IMR-90 (cell line): ENCODE results near the gene BRF1. TPM values are rescaled to one million over a fixed set of nuclear protein-coding genes. Genes with fewer than 3 reads are reported as not detected.

Experiments
- ATAC-seq: fragments of 200-7000 bp; cut with Tn5 transposase; 2 replicates; pipeline ENCODE4 v1.9.1; 2020; ENCODE audit warnings: low read depth, mild to moderate bottlenecking, moderate library complexity
- BruUV-seq: library from RNA; stranded (reverse); fragments of 400-500 nt; replicated peaks from 2 replicates; lab custom pipeline; 2021; lab: Mats Ljungman, UMichigan
- CTCF ChIA-PET: fragments of 300-600 bp; formaldehyde crosslinking; extraction: SDS; loops from one replicate; lab custom pipeline; 2021; ENCODE audit warnings: antibody characterized with exemption; lab: Yijun Ruan, JAX
- POLR2A ChIA-PET: fragments of 300-600 bp; sonication (Branson Sonifier 250); formaldehyde crosslinking; loops from one replicate; lab custom pipeline; 2022; ENCODE audit warnings: antibody characterized with exemption; ENCODE audit not compliant: unreplicated experiment; lab: Charles Lee
- DNase-seq: peaks from one replicate; pipeline ENCODE4 v3.0.0; 2013
- H2AFZ ChIP-seq: replicated peaks from 2 replicates; pipeline ENCODE3; 2013; ENCODE audit warnings: low read length, mild to moderate bottlenecking; ENCODE audit not compliant: poor library complexity
- H2AK5ac ChIP-seq: 2 replicates; pipeline ENCODE4 v1.6.1; 2013; ENCODE audit warnings: low read depth, low read length, inconsistent platforms
- H2AK9ac ChIP-seq: replicated peaks from 2 replicates; pipeline ENCODE3; 2013; ENCODE audit warnings: mild to moderate bottlenecking, low read depth, low read length, moderate library complexity; ENCODE audit not compliant: poor library complexity
- H2BK120ac ChIP-seq: 2 replicates; pipeline ENCODE4 v1.6.1; 2013; ENCODE audit warnings: low read depth, low read length, inconsistent platforms
- H2BK15ac ChIP-seq: 3 replicates; pipeline ENCODE4 v1.6.1; 2013; ENCODE audit warnings: low read depth, low read length, inconsistent platforms
- H2BK20ac ChIP-seq: 2 replicates; pipeline ENCODE4 v1.6.1; 2013; ENCODE audit warnings: low read depth, mild to moderate bottlenecking, inconsistent platforms, low read length, moderate library complexity
- H2BK5ac ChIP-seq: 2 replicates; pipeline ENCODE4 v1.6.1; 2013; ENCODE audit warnings: mild to moderate bottlenecking, low read depth, low read length, inconsistent platforms; ENCODE audit not compliant: poor library complexity, severe bottlenecking
- H3K14ac ChIP-seq: replicated peaks from 2 replicates; pipeline ENCODE4 v1.6.1; 2013; ENCODE audit warnings: low read depth, low read length, inconsistent platforms
- H3K18ac ChIP-seq: 2 replicates; pipeline ENCODE4 v1.6.1; 2013; ENCODE audit warnings: low read depth, low read length, control low read depth
- H3K23ac ChIP-seq: 2 replicates; pipeline ENCODE4 v1.6.1; 2013; ENCODE audit warnings: low read depth, low read length, inconsistent platforms
- H3K27ac ChIP-seq: 2 replicates; pipeline ENCODE4 v1.5.1; 2013; ENCODE audit warnings: mild to moderate bottlenecking, control low read depth, low read length; ENCODE audit not compliant: insufficient read depth
- H3K27me3 ChIP-seq: 2 replicates; pipeline ENCODE4 v1.6.1; 2013; ENCODE audit warnings: low read length; ENCODE audit not compliant: control insufficient read depth, insufficient read depth
- H3K36me3 ChIP-seq: 2 replicates; pipeline ENCODE4 v1.6.1; 2013; ENCODE audit warnings: low read length, mixed read lengths; ENCODE audit not compliant: control insufficient read depth, insufficient read depth
- H3K4ac ChIP-seq: 2 replicates; pipeline ENCODE4 v1.6.1; 2013; ENCODE audit warnings: low read depth, low read length, inconsistent platforms
- H3K4me1 ChIP-seq: 2 replicates; pipeline ENCODE4 v1.6.1; 2013; ENCODE audit warnings: low read length, mixed read lengths; ENCODE audit not compliant: control insufficient read depth, insufficient read depth
- H3K4me2 ChIP-seq: 2 replicates; pipeline ENCODE4 v1.6.1; 2013; ENCODE audit warnings: low read depth, mild to moderate bottlenecking, control low read depth, low read length, moderate library complexity
- H3K4me3 ChIP-seq: 2 replicates; pipeline ENCODE4 v1.5.1; 2013; ENCODE audit warnings: low read depth, mild to moderate bottlenecking, control low read depth, low read length, moderate library complexity; ENCODE audit not compliant: insufficient read depth
- H3K56ac ChIP-seq: 2 replicates; pipeline ENCODE4 v1.6.1; 2013; ENCODE audit warnings: low read length, inconsistent platforms; ENCODE audit not compliant: insufficient read depth; ENCODE audit errors: extremely low read depth
- H3K79me1 ChIP-seq, 2 experiments: 2 replicates each; pipeline ENCODE4 v1.6.1; 2013; ENCODE audit warnings: low read length in 2 of 2, inconsistent platforms in 1 of 2, low read depth in 1 of 2
- H3K9ac ChIP-seq: 2 replicates; pipeline ENCODE4 v1.6.1; 2013; ENCODE audit warnings: low read depth, low read length, control low read depth
- H3K9me1 ChIP-seq: 2 replicates; pipeline ENCODE4 v1.6.1; 2013; ENCODE audit warnings: low read length, inconsistent platforms; ENCODE audit not compliant: insufficient read depth
- H3K9me3 ChIP-seq: 2 replicates; pipeline ENCODE4 v1.6.1; 2013; ENCODE audit warnings: low read length; ENCODE audit not compliant: control insufficient read depth, insufficient read depth
- H4K20me1 ChIP-seq: 2 replicates; pipeline ENCODE4 v1.6.1; 2013; ENCODE audit warnings: low read length, inconsistent platforms; ENCODE audit not compliant: insufficient read depth
- H4K5ac ChIP-seq: 2 replicates; pipeline ENCODE4 v1.6.1; 2013; ENCODE audit warnings: mild to moderate bottlenecking, low read depth, low read length, control low read depth
- H4K8ac ChIP-seq, 2 experiments: 2 replicates each; pipeline ENCODE4 v1.6.1; 2013; ENCODE audit warnings: low read depth in 2 of 2, low read length in 2 of 2, control low read depth in 1 of 2, inconsistent platforms in 1 of 2
- H4K91ac ChIP-seq: 2 replicates; pipeline ENCODE4 v1.6.1; 2013; ENCODE audit warnings: low read depth, low read length, inconsistent platforms; ENCODE audit not compliant: insufficient read depth
- BHLHE40 ChIP-seq: fragments of 150-350 bp; IDR thresholded peaks from 2 replicates; pipeline ENCODE4 v1.6.1; 2016; ENCODE audit warnings: mild to moderate bottlenecking, low read depth, low read length
- CEBPB ChIP-seq: IDR thresholded peaks from 2 replicates; pipeline ENCODE4 v1.6.1; 2012; ENCODE audit warnings: low read depth, low read length, improper control_type of control experiment
- CHD1 ChIP-seq: IDR thresholded peaks from 2 replicates; pipeline ENCODE4 v1.6.1; 2012; ENCODE audit warnings: low read depth, low read length, improper control_type of control experiment
- ELK1 ChIP-seq: fragments of 150-350 bp; IDR thresholded peaks from 2 replicates; pipeline ENCODE4 v1.6.1; 2016; ENCODE audit warnings: low read depth, mild to moderate bottlenecking, low read length, moderate library complexity, borderline replicate concordance
- MAFK ChIP-seq: IDR thresholded peaks from 2 replicates; pipeline ENCODE4 v1.6.1; 2012; ENCODE audit warnings: low read depth, low read length, improper control_type of control experiment
- MAZ ChIP-seq: IDR thresholded peaks from 2 replicates; pipeline ENCODE4 v1.6.1; 2012; ENCODE audit warnings: low read depth, mild to moderate bottlenecking, low read length, improper control_type of control experiment, moderate library complexity, borderline replicate concordance
- MXI1 ChIP-seq: IDR thresholded peaks from 2 replicates; pipeline ENCODE4 v1.6.1; 2012; ENCODE audit warnings: low read depth, mild to moderate bottlenecking, low read length, moderate library complexity, borderline replicate concordance
- NFE2L2 ChIP-seq: fragments of 150-350 bp; IDR thresholded peaks from 2 replicates; pipeline ENCODE4 v1.6.1; 2016; ENCODE audit warnings: low read depth, mild to moderate bottlenecking, low read length
- RCOR1 ChIP-seq: IDR thresholded peaks from 2 replicates; pipeline ENCODE4 v1.6.1; 2012; ENCODE audit warnings: mild to moderate bottlenecking, low read length, improper control_type of control experiment; ENCODE audit not compliant: insufficient replicate concordance
- RFX5 ChIP-seq: IDR thresholded peaks from 2 replicates; pipeline ENCODE4 v1.8.0; 2012; ENCODE audit warnings: low read depth, mild to moderate bottlenecking, low read length, moderate library complexity
- SMC3 ChIP-seq: fragments of 150-350 bp; IDR thresholded peaks from 2 replicates; pipeline ENCODE4 v1.6.1; 2016; ENCODE audit warnings: low read depth, mild to moderate bottlenecking, antibody characterized with exemption, low read length, moderate library complexity
- WGBS, 2 experiments: methylation state at CpG; one replicate each; pipeline versions ENCODE4 v1.1.5 to v1.1.7; 2013; ENCODE audit warnings: missing lambda C conversion rate in 2 of 2; ENCODE audit not compliant: insufficient read length in 1 of 2; ENCODE audit errors: extremely low coverage in 2 of 2; 5-methylcytosine and 5-hydroxymethylcytosine counted together
- dilution Hi-C: fragments of 300-500 bp; cut with HindIII; formaldehyde crosslinking; loops from one replicate; pipeline ENCODE4 v1.14.3; 2018; ENCODE audit warnings: low sequenced_read_pairs; ENCODE audit not compliant: unreplicated experiment
- in situ Hi-C: fragments of 300-500 bp; cut with MboI; formaldehyde crosslinking; loops from 3 replicates; pipeline ENCODE4 v1.14.3; 2019; ENCODE audit warnings: low sequenced_read_pairs, inconsistent platforms, mixed read lengths
- intact Hi-C: fragments of 100-400 bp; cut with micrococcal nuclease; formaldehyde crosslinking; loops from 2 replicates; pipeline ENCODE4 v1.10.0; 2022
- polyA plus RNA-seq, 3 experiments: library from polyadenylated mRNA; depleted of rRNA; stranded (reverse); fragments of >200 nt; gene quantifications; 2 replicates each; pipeline ENCODE4 v1.2.3, GENCODE V29; 2012; ENCODE audit warnings: low replicate concordance in 1 of 3
- total RNA-seq: library from RNA; depleted of rRNA; stranded (reverse); fragments of >200 nt; gene quantifications from 2 replicates; pipeline ENCODE4 v1.2.3, GENCODE V29; 2012
- TF ChIP-seq, protein P1 (sequence below): conservative IDR thresholded peaks from 2 replicates; pipeline ENCODE4 v1.5.1; 2012; ENCODE audit warnings: mild to moderate bottlenecking, low read depth, low read length, improper control_type of control experiment
- TF ChIP-seq, protein P2 (sequence below): fragments of 150-350 bp; IDR thresholded peaks from 2 replicates; pipeline ENCODE4 v1.6.1; 2017; ENCODE audit warnings: mild to moderate bottlenecking, antibody characterized with exemption, low read length, low read depth

Gene BRF1
- total and polyA plus RNA-seq, 2 of the 4 experiments (the other 2 are of a cell fraction) = 12.4 to 16.7 TPM

DNA sequence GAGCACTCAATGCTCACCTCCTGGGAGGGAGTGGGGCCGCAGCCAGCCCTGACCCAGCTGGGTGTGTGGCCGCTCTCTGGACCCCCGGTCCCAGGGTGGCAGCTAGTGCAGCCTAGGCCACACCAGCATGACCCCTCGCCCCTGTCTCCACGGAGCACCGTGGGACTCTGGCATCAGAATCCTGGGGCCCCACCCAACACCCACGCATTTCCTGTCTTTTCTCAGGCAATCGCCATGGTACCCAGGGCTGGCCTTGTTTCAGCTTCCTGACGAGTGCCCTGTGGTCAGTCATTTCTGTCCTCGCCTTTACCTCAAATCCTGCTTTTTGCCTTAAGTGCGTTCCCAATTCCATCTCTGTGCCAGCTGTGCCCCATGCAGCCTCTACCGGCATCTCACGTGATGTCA, 29.7 kb upstream of the BRF1 start:
- no peak for TF ChIP-seq ELK1
- no peak for TF ChIP-seq CEBPB
- no peak for TF ChIP-seq MAZ
- TF ChIP-seq CHD1 = no peak
- TF ChIP-seq NFE2L2 = no peak
- TF ChIP-seq, protein P1, sequence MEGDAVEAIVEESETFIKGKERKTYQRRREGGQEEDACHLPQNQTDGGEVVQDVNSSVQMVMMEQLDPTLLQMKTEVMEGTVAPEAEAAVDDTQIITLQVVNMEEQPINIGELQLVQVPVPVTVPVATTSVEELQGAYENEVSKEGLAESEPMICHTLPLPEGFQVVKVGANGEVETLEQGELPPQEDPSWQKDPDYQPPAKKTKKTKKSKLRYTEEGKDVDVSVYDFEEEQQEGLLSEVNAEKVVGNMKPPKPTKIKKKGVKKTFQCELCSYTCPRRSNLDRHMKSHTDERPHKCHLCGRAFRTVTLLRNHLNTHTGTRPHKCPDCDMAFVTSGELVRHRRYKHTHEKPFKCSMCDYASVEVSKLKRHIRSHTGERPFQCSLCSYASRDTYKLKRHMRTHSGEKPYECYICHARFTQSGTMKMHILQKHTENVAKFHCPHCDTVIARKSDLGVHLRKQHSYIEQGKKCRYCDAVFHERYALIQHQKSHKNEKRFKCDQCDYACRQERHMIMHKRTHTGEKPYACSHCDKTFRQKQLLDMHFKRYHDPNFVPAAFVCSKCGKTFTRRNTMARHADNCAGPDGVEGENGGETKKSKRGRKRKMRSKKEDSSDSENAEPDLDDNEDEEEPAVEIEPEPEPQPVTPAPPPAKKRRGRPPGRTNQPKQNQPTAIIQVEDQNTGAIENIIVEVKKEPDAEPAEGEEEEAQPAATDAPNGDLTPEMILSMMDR = no peak
- no peak for TF ChIP-seq RFX5
- TF ChIP-seq SMC3 = no peak
- no peak for TF ChIP-seq MAFK
- TF ChIP-seq, protein P2, sequence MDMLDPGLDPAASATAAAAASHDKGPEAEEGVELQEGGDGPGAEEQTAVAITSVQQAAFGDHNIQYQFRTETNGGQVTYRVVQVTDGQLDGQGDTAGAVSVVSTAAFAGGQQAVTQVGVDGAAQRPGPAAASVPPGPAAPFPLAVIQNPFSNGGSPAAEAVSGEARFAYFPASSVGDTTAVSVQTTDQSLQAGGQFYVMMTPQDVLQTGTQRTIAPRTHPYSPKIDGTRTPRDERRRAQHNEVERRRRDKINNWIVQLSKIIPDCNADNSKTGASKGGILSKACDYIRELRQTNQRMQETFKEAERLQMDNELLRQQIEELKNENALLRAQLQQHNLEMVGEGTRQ = no peak
- TF ChIP-seq BHLHE40 = no peak
- no peak for TF ChIP-seq MXI1
- TF ChIP-seq RCOR1 = no peak
- H3K27ac ChIP-seq = no peak overlapping the region; the same call in 1 of the 2 replicates
- peak overlapping the region; percentile 88 for H2AK9ac ChIP-seq
- ATAC-seq (peak; percentile 25), DNase-seq (peak; percentile 60)
- peak overlapping the region; percentile 84 for H2AFZ ChIP-seq
- H3K4ac ChIP-seq = peak overlapping the region; percentile 50; the same call in 1 of the 2 replicates
- H3K23ac ChIP-seq = no peak overlapping the region
- dilution Hi-C loops (no loop called here), in situ Hi-C loops (no loop called here), intact Hi-C loops (no loop called here)
- WGBS, 2 experiments = 47% methylated on average over 7 of the region's 13 CpGs; no CpG with 5 or more reads in 1 of the 2 experiments
- no peak overlapping the region for H4K5ac ChIP-seq
- H3K79me1 ChIP-seq = peaks cover 11 to 67% of the 10 kb centered on the region in 2 experiments
- peak overlapping the region; percentile 56 for H4K91ac ChIP-seq
- peaks cover 7% of the 10 kb centered on the region; the same call in 1 of the 2 replicates for H3K9me1 ChIP-seq
- no peaks in the 10 kb centered on the region; the same call in 1 of the 2 replicates for H3K9me3 ChIP-seq
- no peak overlapping the region for H3K18ac ChIP-seq
- H3K27me3 ChIP-seq = no peaks in the 10 kb centered on the region
- H3K14ac ChIP-seq = 0 out of 2 replicates have a peak overlapping the region, but pooled peaks have one; percentile 10
- H3K4me1 ChIP-seq = peaks cover 5% of the 10 kb centered on the region; the same call in 1 of the 2 replicates
- H2BK5ac ChIP-seq = no peak overlapping the region
- H3K4me3 ChIP-seq = no peak overlapping the region
- no peaks in the 10 kb centered on the region; the same call in 1 of the 2 replicates for H3K36me3 ChIP-seq
- no TSS peak for BruUV-seq
- 0 out of 2 replicates have a peak overlapping the region, but pooled peaks have one; percentile 9 for H3K9ac ChIP-seq
- peaks cover 61% of the 10 kb centered on the region for H4K20me1 ChIP-seq
- no peak overlapping the region for H2BK120ac ChIP-seq
- peak overlapping the region in 1 of 2 experiments; percentile 74; a peak in 2 of 4 replicates for H4K8ac ChIP-seq
- H3K56ac ChIP-seq = no peak overlapping the region
- H2BK15ac ChIP-seq = no peak overlapping the region
- ChIA-PET POLR2A (no interaction called here), CTCF (no interaction called here)
- H3K4me2 ChIP-seq = no peak overlapping the region
- H2AK5ac ChIP-seq = peak overlapping the region; percentile 95; the same call in 1 of the 2 replicates
- H2BK20ac ChIP-seq = no peak overlapping the region
